Measurements from ENCODE around the gene TBC1D1.
"Not testable (repeated sequence)": the region's sequence is repeated elsewhere in the genome, so short reads cannot be mapped to it uniquely, and the experiment has no call there.

TBC1D1 gene

DNA sequence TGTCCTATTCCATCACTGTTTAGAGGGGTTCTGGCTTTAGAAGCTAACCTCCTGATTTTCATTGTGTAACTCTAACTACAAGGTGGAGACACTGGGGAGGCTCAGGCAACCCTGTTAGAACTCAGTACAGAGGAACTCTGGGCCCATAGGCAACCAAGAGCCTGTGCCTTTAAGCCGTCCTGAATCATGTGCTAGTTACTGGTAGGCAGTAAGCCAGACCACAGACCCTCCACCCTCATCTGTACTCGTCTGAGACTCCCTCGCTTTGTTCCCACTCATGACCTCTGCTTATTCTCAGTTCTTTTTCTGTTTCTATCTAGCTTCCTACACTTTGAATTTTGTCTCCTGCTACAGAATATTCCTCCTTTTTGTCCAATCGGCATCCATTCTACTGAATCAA, 31.4 kb downstream of the TBC1D1 start:
- no peak overlapping the region for H3K4me3 ChIP-seq (replicated peaks; ENCODE audit: low read depth, low read length)
- TF ChIP-seq CTCF (IDR thresholded peaks at IDR 0.05; ENCODE audit: low read depth, low read length, missing control alignments): no peak
- no peak for DNase-seq (ENCODE audit: extremely low read depth, low read depth)

- H3K4me3 ChIP-seq (replicated peaks; ENCODE audit: low read depth, low read length); DNase-seq (ENCODE audit: extremely low read depth, low read depth): not testable (repeated sequence)
Observed at GRCh38 chr4:37923089-37923488, 32.2 kb downstream of the TBC1D1 start.

DNA sequence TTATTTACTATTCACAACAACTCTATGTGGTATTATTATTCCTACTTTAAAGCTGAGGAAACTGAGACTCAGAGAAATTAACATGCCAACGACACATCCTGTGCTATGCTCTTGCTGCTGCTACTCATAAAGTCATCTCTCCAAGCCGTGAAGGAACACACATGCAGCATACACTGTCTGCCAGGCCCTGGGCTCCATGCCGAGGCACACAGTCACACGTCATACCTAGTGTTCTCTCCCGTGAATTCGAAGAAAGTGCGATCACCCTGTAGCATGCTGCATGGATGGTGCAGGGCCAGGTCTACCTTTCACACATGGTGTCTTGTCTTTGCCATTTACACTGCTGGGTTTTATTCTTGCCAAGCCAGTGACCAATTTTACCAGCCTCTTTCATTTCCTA, 34.1 kb downstream of the TBC1D1 start:
- no peak for TF ChIP-seq CTCF (IDR thresholded peaks at IDR 0.05; ENCODE audit: low read depth, low read length, missing control alignments)
- DNase-seq (ENCODE audit: extremely low read depth, low read depth): no peak
- H3K4me3 ChIP-seq (replicated peaks; ENCODE audit: low read depth, low read length): no peak overlapping the region

DNA sequence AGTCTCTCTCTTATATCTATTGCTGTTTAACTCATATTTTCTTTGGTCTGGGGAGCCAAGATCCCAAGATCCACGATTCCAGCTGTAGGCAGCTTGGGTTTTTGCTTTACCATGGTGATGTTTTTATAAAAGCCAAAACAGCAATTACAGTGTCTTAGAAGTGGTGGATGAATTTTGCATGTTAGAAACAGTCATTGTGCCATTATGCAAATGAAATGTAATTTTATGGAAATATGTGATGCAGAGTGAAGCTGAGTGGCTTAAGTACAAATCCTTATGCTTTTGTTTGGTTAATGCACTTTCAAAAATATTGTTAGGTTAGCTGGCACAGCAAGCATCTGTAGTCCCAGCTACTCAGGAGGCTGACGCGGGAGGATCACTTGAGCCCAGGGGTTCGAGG, 36.5 kb downstream of the TBC1D1 start:
- no peak for TF ChIP-seq CTCF (IDR thresholded peaks at IDR 0.05; ENCODE audit: low read depth, low read length, missing control alignments)
- no peak for DNase-seq (ENCODE audit: extremely low read depth, low read depth)
- H3K4me3 ChIP-seq (replicated peaks; ENCODE audit: low read depth, low read length): no peak overlapping the region

DNA sequence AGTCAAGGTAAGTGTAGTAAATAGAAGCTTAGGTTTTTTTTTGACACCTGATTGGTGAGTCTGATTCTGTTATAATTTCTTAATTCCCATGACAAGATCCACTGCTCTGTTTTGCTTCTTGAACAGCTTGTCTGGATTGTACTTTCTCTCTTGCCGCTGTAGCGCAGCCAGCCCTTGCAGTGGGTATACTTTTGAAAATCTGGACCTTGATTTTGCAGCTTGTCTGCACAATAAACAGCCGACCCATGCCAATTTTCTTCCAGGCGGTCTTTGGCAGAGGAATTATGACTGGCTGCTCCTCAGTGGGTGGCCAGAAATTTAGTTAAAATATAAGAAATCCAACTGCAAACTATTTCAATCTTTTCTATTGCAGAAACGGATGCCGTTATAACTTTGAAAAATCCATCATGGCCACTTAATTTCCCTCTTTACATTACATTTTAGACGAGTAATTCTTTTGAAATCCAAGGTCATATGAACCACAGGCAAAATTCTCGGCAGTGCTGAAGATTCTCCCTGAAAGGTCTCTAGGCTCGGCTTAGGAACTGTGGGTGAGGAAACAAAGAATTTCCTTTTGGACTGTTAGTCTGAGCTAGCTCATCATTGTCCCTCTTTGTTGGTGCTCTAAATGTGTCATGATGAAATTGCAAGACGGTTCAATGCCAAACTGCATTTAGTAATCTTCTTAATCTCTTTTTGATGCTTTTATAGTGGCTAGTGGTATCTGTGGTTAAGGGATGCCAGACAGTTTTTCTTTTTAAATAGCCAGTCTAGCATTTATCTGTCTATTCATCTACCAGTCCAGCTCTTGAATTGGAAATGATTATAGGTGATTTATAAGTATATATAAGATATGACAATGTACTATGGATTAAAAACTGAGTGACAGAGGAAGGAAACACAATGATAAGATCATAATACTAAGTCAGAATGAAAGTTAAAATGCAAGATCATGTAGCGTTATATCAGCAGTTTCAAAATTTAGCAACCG, 37.8 kb downstream of the TBC1D1 start:
- no peak for TF ChIP-seq CTCF (IDR thresholded peaks at IDR 0.05; ENCODE audit: low read depth, low read length, missing control alignments)
- DNase-seq (ENCODE audit: extremely low read depth, low read depth): no peak
- H3K4me3 ChIP-seq (replicated peaks; ENCODE audit: low read depth, low read length): no peak overlapping the region

DNA sequence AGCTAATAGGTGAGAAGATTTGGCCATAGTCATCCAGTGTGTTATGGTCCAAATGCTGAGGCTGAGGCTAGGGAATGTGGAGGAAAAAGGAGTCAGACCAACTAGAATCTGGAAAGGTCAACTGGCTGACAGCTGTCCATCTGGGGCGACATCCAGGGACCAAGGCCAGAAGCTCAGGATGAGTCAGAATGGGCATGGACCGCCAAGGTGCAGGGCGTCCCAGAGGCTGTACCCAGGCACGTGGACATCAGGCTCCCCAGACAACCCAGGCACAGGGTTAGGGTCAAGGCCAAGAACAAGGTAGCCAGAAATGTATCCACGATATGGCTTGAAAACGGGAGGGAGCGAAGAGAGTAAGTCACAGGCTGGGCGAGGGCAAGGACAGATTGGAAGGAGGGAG, 43.2 kb downstream of the TBC1D1 start:
- no peak overlapping the region for H3K4me3 ChIP-seq (replicated peaks; ENCODE audit: low read depth, low read length)
- TF ChIP-seq CTCF (IDR thresholded peaks at IDR 0.05; ENCODE audit: low read depth, low read length, missing control alignments): no peak
- no peak for DNase-seq (ENCODE audit: extremely low read depth, low read depth)

GRCh38 chr4:37934609-37935008, 43.7 kb downstream of the TBC1D1 start:
- no peak for DNase-seq (ENCODE audit: extremely low read depth, low read depth)
- no peak overlapping the region for H3K4me3 ChIP-seq (replicated peaks; ENCODE audit: low read depth, low read length)
- TF ChIP-seq CTCF (IDR thresholded peaks at IDR 0.05; ENCODE audit: low read depth, low read length, missing control alignments): no peak
